ENCODE measurements around the gene PMFBP1.
"Not testable (repeated sequence)": the region's sequence is repeated elsewhere in the genome, so short reads cannot be mapped to it uniquely, and the experiment has no call there.

DNA sequence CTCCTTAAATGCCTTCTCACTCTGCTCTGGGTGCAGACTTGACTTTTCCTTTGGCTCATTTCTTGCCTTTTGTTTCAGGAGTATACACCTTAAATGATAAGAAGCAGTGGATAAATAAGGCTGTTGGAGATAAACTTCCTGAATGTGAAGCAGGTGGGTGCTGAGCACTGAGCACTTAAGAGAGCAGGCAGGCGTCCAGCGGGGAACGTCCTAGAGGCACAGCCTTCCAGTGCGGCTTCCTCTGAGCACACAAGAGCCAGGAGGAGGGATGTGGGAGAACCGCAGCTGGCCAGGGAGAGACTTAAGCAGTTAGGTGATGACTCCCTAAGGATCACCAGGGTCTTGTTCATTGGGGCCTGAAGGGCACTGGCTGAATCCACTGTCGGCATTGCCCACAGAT, 96.9 kb downstream of the PMFBP1 start:
- TF ChIP-seq CTCF (IDR thresholded peaks at IDR 0.05; ENCODE audit: insufficient read depth, low read depth, low read length); EZH2 (IDR thresholded peaks at IDR 0.05; ENCODE audit: insufficient read depth, low read length): not testable (repeated sequence)
